K562 (cell line): ENCODE measurements around the gene MARCKSL1. TPM values are rescaled to one million over a fixed set of nuclear protein-coding genes. Genes with fewer than 3 reads are reported as not detected.

Experiments used
- ARNT ChIP-seq, 2 experiments: fragments of 450-650 bp; IDR thresholded peaks; 2 replicates each; pipeline ENCODE4 v1.6.1; 2016; ENCODE audit warnings: mild to moderate bottlenecking in 1 of 2
- BACH1 ChIP-seq: fragments of 200-800 bp; sonication (Bioruptor generic); IDR thresholded peaks from 2 replicates; pipeline ENCODE4 v1.6.1; 2016; ENCODE audit warnings: missing genetic modification characterization, missing compliant biosample characterization
- GABPB1 ChIP-seq: sonication (generic); formaldehyde crosslinking; IDR thresholded peaks from 2 replicates; pipeline ENCODE4 v1.8.0; 2022; ENCODE audit warnings: mild to moderate bottlenecking, missing genetic modification reagents
- HMGN3 ChIP-seq: IDR thresholded peaks from 2 replicates; pipeline ENCODE4 v1.6.1; 2011; ENCODE audit warnings: borderline replicate concordance, low read depth, mild to moderate bottlenecking, mixed read lengths, low read length; ENCODE audit not compliant: insufficient read length; ENCODE audit errors: extremely low read depth
- JUND ChIP-seq, 2 experiments: IDR thresholded peaks; 2 replicates in 1 of 2; 3 replicates in 1 of 2; pipeline ENCODE4 v1.6.1; 2011; ENCODE audit warnings: borderline replicate concordance in 2 of 2, low read depth in 2 of 2, low read length in 2 of 2, improper control_type of control experiment in 1 of 2, missing biosample characterization in 1 of 2, missing genetic modification characterization in 1 of 2, missing genetic modification reagents in 1 of 2
- MIER1 ChIP-seq: fragments of 450-650 bp; IDR thresholded peaks from 2 replicates; pipeline ENCODE4 v1.6.1; 2016; ENCODE audit warnings: antibody characterized with exemption, mild to moderate bottlenecking, low read depth
- NR2F6 ChIP-seq: fragments of 450-650 bp; formaldehyde crosslinking; IDR thresholded peaks from 2 replicates; pipeline ENCODE4 v1.4.0; 2020; ENCODE audit warnings: mild to moderate bottlenecking
- PML ChIP-seq: IDR thresholded peaks from 2 replicates; pipeline ENCODE4 v1.6.1; 2012; ENCODE audit warnings: low read length, inconsistent platforms
- RCOR1 ChIP-seq, 2 experiments: IDR thresholded peaks; 2 replicates each; pipeline ENCODE4 v1.6.1; 2012; ENCODE audit warnings: low read depth in 2 of 2, low read length in 2 of 2, borderline replicate concordance in 1 of 2, improper control_type of control experiment in 1 of 2
- RFX7 ChIP-seq: fragments of 250-450 bp; sonication (Bioruptor Pico); IDR thresholded peaks from 2 replicates; pipeline ENCODE4 v1.5.1; 2021; ENCODE audit warnings: mild to moderate bottlenecking
- SMARCA5 ChIP-seq: fragments of 450-650 bp; IDR thresholded peaks from 2 replicates; pipeline ENCODE4 v1.6.1; 2016
- YY1 ChIP-seq, 3 experiments: IDR thresholded peaks; 2 replicates each; pipeline ENCODE4 v1.6.1; 2011; ENCODE audit warnings: low read length in 2 of 3, mild to moderate bottlenecking in 2 of 3, moderate library complexity in 2 of 3, borderline replicate concordance in 1 of 3, control low read depth in 1 of 3, low read depth in 1 of 3; ENCODE audit not compliant: insufficient read depth in 3 of 3, insufficient replicate concordance in 2 of 3, control insufficient read depth in 1 of 3, insufficient read length in 1 of 3; ENCODE audit errors: extremely low read depth in 1 of 3
- ZNF384 ChIP-seq: IDR thresholded peaks from 2 replicates; pipeline ENCODE4 v1.6.1; 2012; ENCODE audit warnings: low read depth, low read length, improper control_type of control experiment
- ZNF431 ChIP-seq: sonication (generic); formaldehyde crosslinking; IDR thresholded peaks from 2 replicates; pipeline ENCODE4 v1.8.0; 2022; ENCODE audit warnings: mild to moderate bottlenecking, missing genetic modification reagents
- ZNF444 ChIP-seq: fragments of 250-450 bp; sonication (Bioruptor Pico); IDR thresholded peaks from 2 replicates; pipeline ENCODE4 v1.4.0; 2020; ENCODE audit warnings: mild to moderate bottlenecking, moderate library complexity
- polyA plus RNA-seq, 8 experiments: library from polyadenylated mRNA; depleted of rRNA in 4 of 8; stranded (reverse) in 5 of 8; unstranded in 3 of 8; fragments of >200 nt; fragmentation: Nextera tagmentation in 2 of 8; fragmentation: Illumina TruSeq in 1 of 8; extraction: Ambion mirVana in 2 of 8; extraction: Trizol in 1 of 8; gene quantifications; 2 replicates each; pipeline versions ENCODE4 v1.2.1 to v1.2.3, GENCODE V29; 2011 to 2014; ENCODE audit warnings: inconsistent platforms in 1 of 8, missing spikeins in 1 of 8
- total RNA-seq, 7 experiments: library from RNA; depleted of rRNA in 6 of 7; stranded (reverse); fragments of >200 nt in 6 of 7; fragmentation: Illumina TruSeq in 2 of 7; extraction: Trizol in 2 of 7; gene quantifications; 2 replicates each; pipeline versions ENCODE4 v1.2.1 to v1.2.3, GENCODE V29; 2011 to 2021; ENCODE audit warnings: low replicate concordance in 1 of 7
- TF ChIP-seq, protein P1 (sequence below), 2 experiments: fragments of 450-650 bp in 1 of 2; sonication (generic) in 1 of 2; formaldehyde crosslinking in 1 of 2; IDR thresholded peaks in 1 of 2; conservative IDR thresholded peaks in 1 of 2; 2 replicates each; pipeline versions ENCODE4 v1.6.1 to v1.8.1; 2016 to 2023; ENCODE audit warnings: mild to moderate bottlenecking in 2 of 2, moderate library complexity in 2 of 2, inconsistent platforms in 1 of 2, missing genetic modification reagents in 1 of 2
- TF ChIP-seq, protein P2 (sequence below): fragments of 250-450 bp; sonication (Bioruptor Pico); IDR thresholded peaks from 2 replicates; pipeline ENCODE4 v1.4.0; 2020; ENCODE audit warnings: mild to moderate bottlenecking
- TF ChIP-seq, protein P3 (sequence below): fragments of 450-650 bp; IDR thresholded peaks from 2 replicates; pipeline ENCODE4 v1.6.1; 2016; ENCODE audit warnings: missing biosample characterization, missing genetic modification characterization
- TF ChIP-seq, protein P4 (sequence below): sonication (generic); formaldehyde crosslinking; IDR thresholded peaks from 2 replicates; pipeline ENCODE4 v1.8.1; 2023; ENCODE audit warnings: mild to moderate bottlenecking, missing genetic modification reagents

Gene MARCKSL1
- total and polyA plus RNA-seq, 9 of the 15 experiments (the other 6 are each of a cell fraction or from before 2014, with no cell fraction given): 14.7 to 325 (median 155) TPM

DNA sequence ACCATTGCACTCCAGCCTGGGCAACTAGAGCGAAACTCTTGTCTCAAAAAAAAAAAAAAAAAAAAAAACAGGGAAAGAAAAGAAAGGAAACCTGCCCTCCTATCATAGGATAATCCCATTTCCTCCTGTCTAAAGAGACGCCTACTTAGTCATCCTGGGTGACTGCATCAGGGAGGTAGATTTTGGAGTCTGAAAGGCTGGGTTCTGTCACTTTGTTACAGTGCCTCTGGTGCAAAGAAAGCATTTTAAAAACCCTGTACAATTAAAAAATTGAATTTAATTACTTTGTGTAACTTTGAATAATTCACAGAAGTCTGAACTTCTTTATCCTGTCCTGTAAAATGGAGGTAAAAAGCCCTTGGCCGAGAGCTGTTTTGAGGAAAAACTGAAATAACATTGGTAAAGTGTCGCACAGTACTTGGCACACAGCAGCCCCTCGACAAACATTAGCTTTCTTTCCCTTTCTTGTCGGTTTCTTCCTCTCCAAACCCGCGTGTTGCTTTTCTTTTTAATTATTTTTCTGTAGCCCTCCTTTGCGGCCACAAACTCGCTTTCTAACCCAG, 44.8 kb downstream of the MARCKSL1 start (continued):
- TF ChIP-seq, protein P1, sequence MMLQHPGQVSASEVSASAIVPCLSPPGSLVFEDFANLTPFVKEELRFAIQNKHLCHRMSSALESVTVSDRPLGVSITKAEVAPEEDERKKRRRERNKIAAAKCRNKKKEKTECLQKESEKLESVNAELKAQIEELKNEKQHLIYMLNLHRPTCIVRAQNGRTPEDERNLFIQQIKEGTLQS (IDR thresholded peaks at IDR 0.05): peak; percentile 76
- TF ChIP-seq, protein P1 (CRISPR knock-in tag; conservative IDR thresholded peaks at IDR 0.05): no peak
- 0 out of 2 replicates have a peak, but pooled peaks have one; percentile 6 for TF ChIP-seq ZNF431 (CRISPR knock-in tag)
- 0 out of 2 replicates have a peak, but pooled peaks have one; percentile 44 for TF ChIP-seq BACH1
- 0 out of 2 replicates have a peak, but pooled peaks have one; percentile 61 for TF ChIP-seq MIER1
- TF ChIP-seq ZNF384: peak; percentile 77
- TF ChIP-seq YY1 (IDR thresholded peaks at IDR 0.05; ENCODE audit: borderline replicate concordance in 1 of 3, control insufficient read depth in 1 of 3, extremely low read depth in 1 of 3, insufficient read depth in 3 of 3, insufficient read length in 1 of 3, insufficient replicate concordance in 2 of 3, low read depth in 1 of 3, low read length in 2 of 3): no peak
- 0 out of 2 replicates have a peak, but pooled peaks have one; percentile 11 for TF ChIP-seq SMARCA5
- TF ChIP-seq, protein P2, sequence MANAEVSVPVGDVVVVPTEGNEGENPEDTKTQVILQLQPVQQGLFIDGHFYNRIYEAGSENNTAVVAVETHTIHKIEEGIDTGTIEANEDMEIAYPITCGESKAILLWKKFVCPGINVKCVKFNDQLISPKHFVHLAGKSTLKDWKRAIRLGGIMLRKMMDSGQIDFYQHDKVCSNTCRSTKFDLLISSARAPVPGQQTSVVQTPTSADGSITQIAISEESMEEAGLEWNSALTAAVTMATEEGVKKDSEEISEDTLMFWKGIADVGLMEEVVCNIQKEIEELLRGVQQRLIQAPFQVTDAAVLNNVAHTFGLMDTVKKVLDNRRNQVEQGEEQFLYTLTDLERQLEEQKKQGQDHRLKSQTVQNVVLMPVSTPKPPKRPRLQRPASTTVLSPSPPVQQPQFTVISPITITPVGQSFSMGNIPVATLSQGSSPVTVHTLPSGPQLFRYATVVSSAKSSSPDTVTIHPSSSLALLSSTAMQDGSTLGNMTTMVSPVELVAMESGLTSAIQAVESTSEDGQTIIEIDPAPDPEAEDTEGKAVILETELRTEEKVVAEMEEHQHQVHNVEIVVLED (CRISPR knock-in tag): no peak
- no peak for TF ChIP-seq GABPB1 (CRISPR knock-in tag)
- TF ChIP-seq PML: no peak
- TF ChIP-seq, protein P3, sequence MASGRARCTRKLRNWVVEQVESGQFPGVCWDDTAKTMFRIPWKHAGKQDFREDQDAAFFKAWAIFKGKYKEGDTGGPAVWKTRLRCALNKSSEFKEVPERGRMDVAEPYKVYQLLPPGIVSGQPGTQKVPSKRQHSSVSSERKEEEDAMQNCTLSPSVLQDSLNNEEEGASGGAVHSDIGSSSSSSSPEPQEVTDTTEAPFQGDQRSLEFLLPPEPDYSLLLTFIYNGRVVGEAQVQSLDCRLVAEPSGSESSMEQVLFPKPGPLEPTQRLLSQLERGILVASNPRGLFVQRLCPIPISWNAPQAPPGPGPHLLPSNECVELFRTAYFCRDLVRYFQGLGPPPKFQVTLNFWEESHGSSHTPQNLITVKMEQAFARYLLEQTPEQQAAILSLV (tag): no peak
- peak in 1 of 2 experiments; percentile 53; a peak in 1 of 4 replicates for TF ChIP-seq ARNT (IDR thresholded peaks at IDR 0.05)
- TF ChIP-seq NR2F6: peak; percentile 17; the same call in 1 of the 2 replicates
- 0 out of 4 replicates have a peak, but pooled peaks of 1 of the 2 experiments have one; percentile 34 for TF ChIP-seq RCOR1 (IDR thresholded peaks at IDR 0.05; ENCODE audit: borderline replicate concordance in 1 of 2, low read depth in 2 of 2, low read length in 2 of 2)
- no peak for TF ChIP-seq HMGN3
- peak; percentile 59; the same call in 1 of the 2 replicates for TF ChIP-seq JUND (IDR thresholded peaks at IDR 0.05; ENCODE audit: borderline replicate concordance, low read depth, low read length)
- peak; percentile 30; the same call in 1 of the 3 replicates for TF ChIP-seq JUND (tag; IDR thresholded peaks at IDR 0.05; ENCODE audit: borderline replicate concordance, low read depth, low read length)
- TF ChIP-seq, protein P4, sequence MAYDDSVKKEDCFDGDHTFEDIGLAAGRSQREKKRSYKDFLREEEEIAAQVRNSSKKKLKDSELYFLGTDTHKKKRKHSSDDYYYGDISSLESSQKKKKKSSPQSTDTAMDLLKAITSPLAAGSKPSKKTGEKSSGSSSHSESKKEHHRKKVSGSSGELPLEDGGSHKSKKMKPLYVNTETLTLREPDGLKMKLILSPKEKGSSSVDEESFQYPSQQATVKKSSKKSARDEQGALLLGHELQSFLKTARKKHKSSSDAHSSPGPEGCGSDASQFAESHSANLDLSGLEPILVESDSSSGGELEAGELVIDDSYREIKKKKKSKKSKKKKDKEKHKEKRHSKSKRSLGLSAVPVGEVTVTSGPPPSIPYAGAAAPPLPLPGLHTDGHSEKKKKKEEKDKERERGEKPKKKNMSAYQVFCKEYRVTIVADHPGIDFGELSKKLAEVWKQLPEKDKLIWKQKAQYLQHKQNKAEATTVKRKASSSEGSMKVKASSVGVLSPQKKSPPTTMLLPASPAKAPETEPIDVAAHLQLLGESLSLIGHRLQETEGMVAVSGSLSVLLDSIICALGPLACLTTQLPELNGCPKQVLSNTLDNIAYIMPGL (CRISPR knock-in tag): no peak
- peak; percentile 37; the same call in 1 of the 2 replicates for TF ChIP-seq RFX7 (CRISPR knock-in tag)
- no peak for TF ChIP-seq ZNF444
